Small intestine (tissue), 7 donors: ENCODE results near the gene TPSD1. TPM values are rescaled to one million over a fixed set of nuclear protein-coding genes. Genes with fewer than 3 reads are reported as not detected.
"Not testable (repeated sequence)": the region's sequence is repeated elsewhere in the genome, so short reads cannot be mapped to it uniquely, and the experiment has no call there.

ENCODE experiments used
- DNase-seq, 2 donors: peaks; one replicate each; pipeline versions ENCODE4 v3.0.0 to v3.0.0-alpha.2; 2013
- FAIRE-seq: peaks from 2 replicates; lab custom pipeline; 2012; peaks lifted over from hg19 to GRCh38; lab: Jason Lieb, UNC
- H3K27ac ChIP-seq, 3 donors: one replicate each; pipeline ENCODE4 v1.5.1; 2013; ENCODE audit warnings: low read length in 2 of 3, mild to moderate bottlenecking in 2 of 3, control low read depth in 1 of 3, inconsistent platforms in 1 of 3, low read depth in 1 of 3, moderate library complexity in 1 of 3
- H3K27me3 ChIP-seq, 3 donors: one replicate each; pipeline ENCODE4 v1.6.1; 2013; ENCODE audit warnings: low read length in 3 of 3, inconsistent platforms in 1 of 3; ENCODE audit not compliant: control insufficient read depth in 3 of 3, insufficient read depth in 3 of 3
- H3K36me3 ChIP-seq, 3 donors: one replicate each; pipeline ENCODE4 v1.6.1; 2013; ENCODE audit warnings: low read length in 3 of 3, inconsistent platforms in 1 of 3, low read depth in 1 of 3, mild to moderate bottlenecking in 1 of 3, moderate library complexity in 1 of 3; ENCODE audit not compliant: control insufficient read depth in 3 of 3, insufficient read depth in 2 of 3
- H3K4me1 ChIP-seq, 3 donors: one replicate each; pipeline ENCODE4 v1.6.1; 2013; ENCODE audit warnings: low read length in 2 of 3, inconsistent platforms in 1 of 3, low read depth in 1 of 3, mild to moderate bottlenecking in 1 of 3, moderate library complexity in 1 of 3; ENCODE audit not compliant: control insufficient read depth in 3 of 3, insufficient read depth in 2 of 3
- H3K4me3 ChIP-seq, 3 donors: one replicate each; pipeline ENCODE4 v1.5.1; 2013; ENCODE audit warnings: low read length in 3 of 3, control low read depth in 1 of 3, inconsistent platforms in 1 of 3, low read depth in 1 of 3, mild to moderate bottlenecking in 1 of 3, moderate library complexity in 1 of 3
- H3K9me3 ChIP-seq, 2 donors: one replicate each; pipeline ENCODE4 v1.6.1; 2013; ENCODE audit warnings: low read depth in 1 of 2, low read length in 1 of 2; ENCODE audit not compliant: control insufficient read depth in 2 of 2, insufficient read depth in 1 of 2
- WGBS, 3 donors: extraction: QIAGEN DNeasy Blood & Tissue Kit; methylation state at CpG; one replicate each; pipeline ENCODE4 v1.1.7; 2013; 5-methylcytosine and 5-hydroxymethylcytosine counted together
- polyA plus RNA-seq, 4 donors: library from polyadenylated mRNA; stranded (reverse) in 3 of 4; unstranded in 1 of 4; fragments of 200-250 nt in 3 of 4; fragments of 120-200 nt in 1 of 4; gene quantifications; one replicate each; pipeline versions ENCODE4 v1.2.1 to v1.2.3, GENCODE V29; 2013
- donor health status: healthy with polysubstance abuse.
- donor health status: control.
- donor health status: control.
- donor health status: Bipolar disorder and iron deficiency.
- donor health status: healthy.

TPSD1 gene
- polyA plus RNA-seq, 4 donors, result 0.06 to 1.3 (median 0.81) TPM; not detected in 1

DNA sequence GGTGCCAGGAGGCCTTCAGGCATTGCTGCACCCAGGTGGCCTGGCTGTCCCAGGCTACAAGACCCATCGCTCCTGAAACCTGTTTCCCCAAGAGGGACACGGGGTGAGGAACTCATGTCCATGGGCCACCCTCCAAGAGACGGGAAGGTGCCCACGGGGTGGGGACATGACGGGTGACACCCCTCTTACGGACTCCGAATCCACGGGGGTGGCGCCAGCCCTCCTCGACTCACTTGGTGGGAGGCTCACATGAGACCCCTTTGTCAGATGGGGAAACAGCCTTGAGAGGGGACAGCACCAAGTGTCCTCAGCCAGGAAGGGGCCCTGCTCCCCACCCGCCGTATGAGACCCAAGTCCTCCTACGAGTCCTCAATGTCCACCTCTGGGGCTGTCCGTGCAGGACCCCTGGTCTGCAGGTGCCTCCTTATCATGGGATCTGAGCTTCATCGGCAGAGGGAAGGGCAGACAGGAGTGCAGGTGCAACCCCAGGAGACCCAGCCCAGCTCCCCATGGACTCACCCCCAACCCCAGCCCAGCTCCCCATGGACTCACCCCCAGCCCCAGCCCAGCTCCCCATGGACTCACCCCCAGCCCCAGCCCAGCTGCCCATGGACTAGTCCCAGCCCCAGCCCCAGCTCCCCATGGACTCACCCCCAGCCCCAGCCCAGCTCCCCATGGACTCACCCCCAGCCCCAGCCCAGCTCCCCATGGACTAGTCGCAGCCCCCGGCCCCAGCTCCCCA, 25.2 kb upstream of the TPSD1 start:
- not testable (repeated sequence) for H3K4me3 ChIP-seq, H3K36me3 ChIP-seq, FAIRE-seq, DNase-seq, H3K4me1 ChIP-seq, H3K9me3 ChIP-seq, H3K27me3 ChIP-seq, H3K27ac ChIP-seq
- 74 to 79% (median 77%) methylated on average over 12 to 17 of the region's 17 CpGs for WGBS, 3 donors

- H3K36me3 ChIP-seq, H3K27ac ChIP-seq, H3K27me3 ChIP-seq, FAIRE-seq, DNase-seq, H3K9me3 ChIP-seq, H3K4me3 ChIP-seq, H3K4me1 ChIP-seq: not testable (repeated sequence)
- 86 to 93% (median 87%) methylated on average over 5 to 7 of the region's 7 CpGs for WGBS, 3 donors
Observed at GRCh38 chr16:1231301-1231700, 24.6 kb upstream of the TPSD1 start.

- no CpG with 5 or more reads among the region's 47 CpGs for WGBS, 3 donors
- not testable (repeated sequence) for H3K27me3 ChIP-seq, H3K36me3 ChIP-seq, H3K27ac ChIP-seq, FAIRE-seq, DNase-seq, H3K4me1 ChIP-seq, H3K9me3 ChIP-seq, H3K4me3 ChIP-seq
Observed at GRCh38 chr16:1232049-1232748, 23.7 kb upstream of the TPSD1 start.

DNA sequence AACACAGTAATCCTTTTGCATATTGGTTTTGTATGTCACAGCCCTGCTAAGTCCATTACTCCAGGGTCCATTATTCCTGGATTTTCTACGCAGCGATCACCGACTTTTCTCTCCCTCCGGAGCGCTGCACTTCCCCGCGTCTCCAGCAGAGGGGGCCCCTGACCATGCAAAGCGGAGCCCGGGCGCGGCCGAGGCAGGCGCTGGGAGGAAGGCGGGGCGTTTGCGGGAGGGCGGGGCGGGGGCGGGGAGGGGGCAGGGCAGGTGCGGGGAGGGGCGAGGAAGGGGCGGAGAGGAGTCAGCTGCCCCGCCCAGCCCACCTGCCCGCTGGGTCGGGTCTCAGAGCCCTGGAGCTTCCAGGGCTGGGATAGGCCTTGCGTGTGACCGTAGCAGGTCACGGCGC, 19.2 kb upstream of the TPSD1 start:
- H3K36me3 ChIP-seq, H3K27me3 ChIP-seq, DNase-seq, FAIRE-seq, H3K4me3 ChIP-seq, H3K9me3 ChIP-seq, H3K4me1 ChIP-seq, H3K27ac ChIP-seq: not testable (repeated sequence)
- WGBS, 3 donors, result no CpG with 5 or more reads among the region's 29 CpGs

- no peak overlapping the region for H3K27ac ChIP-seq
- 70 to 80% (median 77%) methylated on average over 9 of the region's 9 CpGs for WGBS, 3 donors
- no peaks in the 10 kb centered on the region for H3K9me3 ChIP-seq
- no peaks in the 10 kb centered on the region for H3K36me3 ChIP-seq
- DNase-seq (no peak), FAIRE-seq (no peak)
- H3K4me1 ChIP-seq, result no peaks in the 10 kb centered on the region
- H3K4me3 ChIP-seq, result no peak overlapping the region
- no peaks in the 10 kb centered on the region for H3K27me3 ChIP-seq
Observed at GRCh38 chr16:1237990-1238389, 17.9 kb upstream of the TPSD1 start.

- not testable (repeated sequence) for FAIRE-seq, H3K27me3 ChIP-seq, H3K27ac ChIP-seq, DNase-seq, H3K4me1 ChIP-seq, H3K9me3 ChIP-seq, H3K4me3 ChIP-seq, H3K36me3 ChIP-seq
- WGBS, 3 donors, result 68 to 70% (median 69%) methylated on average over 12 to 20 of the region's 23 CpGs
Observed at GRCh38 chr16:1238909-1239308, 17.0 kb upstream of the TPSD1 start.

DNA sequence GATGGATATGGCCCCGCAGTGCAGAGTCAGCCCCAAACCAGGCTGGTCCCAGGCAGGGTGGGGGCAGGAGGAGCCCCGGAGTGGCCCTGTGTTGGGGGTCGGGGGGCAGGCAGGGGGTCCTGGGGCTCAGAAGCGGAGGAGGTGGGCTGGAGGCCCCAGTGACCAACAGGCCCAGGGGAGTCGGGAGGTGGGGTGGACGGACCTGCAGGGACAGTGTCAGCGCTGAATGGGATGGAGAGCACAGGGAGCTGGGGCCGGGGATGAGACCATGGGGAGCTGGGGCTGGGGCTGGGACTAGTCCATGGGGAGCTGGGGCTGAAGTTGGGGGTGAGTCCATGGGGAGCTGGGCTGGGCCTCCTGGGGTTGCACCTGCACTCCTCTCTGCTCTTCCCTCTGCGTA, 16.3 kb upstream of the TPSD1 start:
- not testable (repeated sequence) for H3K4me1 ChIP-seq, H3K4me3 ChIP-seq, H3K36me3 ChIP-seq, FAIRE-seq, DNase-seq, H3K27me3 ChIP-seq, H3K9me3 ChIP-seq, H3K27ac ChIP-seq
- WGBS, 3 donors, result 75 to 82% (median 80%) methylated on average over 3 to 9 of the region's 9 CpGs

DNA sequence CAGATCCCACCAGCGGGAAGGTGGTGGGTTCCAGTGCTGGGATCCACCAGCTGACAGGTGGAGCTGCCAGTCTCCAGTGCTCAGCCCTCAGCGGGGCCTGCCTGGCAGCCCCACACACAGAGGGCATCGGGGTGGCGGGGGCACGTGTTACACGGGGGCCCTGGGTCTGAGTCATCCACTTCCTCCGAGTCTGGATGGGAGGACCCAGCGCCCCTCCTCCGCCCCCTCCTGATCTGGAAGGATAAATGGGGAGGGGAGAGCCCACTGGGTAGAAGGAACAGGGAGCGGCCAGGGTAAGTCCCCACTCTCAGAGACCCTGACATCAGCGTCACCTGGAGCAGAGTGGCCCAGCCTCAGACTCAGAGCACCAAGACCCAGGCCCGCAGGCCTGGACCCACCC, 15.4 kb upstream of the TPSD1 start, which contains the start of gene TPSAB1:
Gene TPSAB1, plus strand, starts transcription at position 270 of the 400 bp plus-strand sequence. CDS start 234 bp downstream, outside the sequence.
- 36 to 61% (median 49%) methylated on average over 4 to 8 of the region's 12 CpGs for WGBS, 3 donors
- H3K4me1 ChIP-seq, H3K4me3 ChIP-seq, H3K9me3 ChIP-seq, DNase-seq, H3K27ac ChIP-seq, H3K27me3 ChIP-seq, H3K36me3 ChIP-seq, FAIRE-seq: not testable (repeated sequence)
